ENCODE data around the gene RRAGD. TPM values are rescaled to one million over a fixed set of nuclear protein-coding genes. Genes with fewer than 3 reads are reported as not detected.

Gene RRAGD
- total RNA-seq, 1 donor from 2014 or later: 44.0 TPM

GRCh38 chr6:89335164-89335563, 76.9 kb downstream of the RRAGD start:
- TF ChIP-seq, protein P1, sequence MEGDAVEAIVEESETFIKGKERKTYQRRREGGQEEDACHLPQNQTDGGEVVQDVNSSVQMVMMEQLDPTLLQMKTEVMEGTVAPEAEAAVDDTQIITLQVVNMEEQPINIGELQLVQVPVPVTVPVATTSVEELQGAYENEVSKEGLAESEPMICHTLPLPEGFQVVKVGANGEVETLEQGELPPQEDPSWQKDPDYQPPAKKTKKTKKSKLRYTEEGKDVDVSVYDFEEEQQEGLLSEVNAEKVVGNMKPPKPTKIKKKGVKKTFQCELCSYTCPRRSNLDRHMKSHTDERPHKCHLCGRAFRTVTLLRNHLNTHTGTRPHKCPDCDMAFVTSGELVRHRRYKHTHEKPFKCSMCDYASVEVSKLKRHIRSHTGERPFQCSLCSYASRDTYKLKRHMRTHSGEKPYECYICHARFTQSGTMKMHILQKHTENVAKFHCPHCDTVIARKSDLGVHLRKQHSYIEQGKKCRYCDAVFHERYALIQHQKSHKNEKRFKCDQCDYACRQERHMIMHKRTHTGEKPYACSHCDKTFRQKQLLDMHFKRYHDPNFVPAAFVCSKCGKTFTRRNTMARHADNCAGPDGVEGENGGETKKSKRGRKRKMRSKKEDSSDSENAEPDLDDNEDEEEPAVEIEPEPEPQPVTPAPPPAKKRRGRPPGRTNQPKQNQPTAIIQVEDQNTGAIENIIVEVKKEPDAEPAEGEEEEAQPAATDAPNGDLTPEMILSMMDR (IDR thresholded peaks at IDR 0.05): no peak
- DNase-seq: no peak

GRCh38 chr6:89330910-89331309, 81.2 kb downstream of the RRAGD start:
- no peak overlapping the region for H3K4me3 ChIP-seq
- no peaks in the 10 kb centered on the region for H3K9me3 ChIP-seq
- TF ChIP-seq, protein P1 (IDR thresholded peaks at IDR 0.05): no peak
- no peaks in the 10 kb centered on the region for H3K4me1 ChIP-seq
- no peak for ATAC-seq
- no peak overlapping the region for H3K27ac ChIP-seq
- H3K27me3 ChIP-seq: no peaks in the 10 kb centered on the region
- intact Hi-C loops (cut with DNase I): no loop called here
- no peak for DNase-seq
- peaks cover 100% of the 10 kb centered on the region for H3K36me3 ChIP-seq

More at GRCh38 chr6:89335164-89335563, 76.9 kb downstream of the RRAGD start:
- Histone ChIP-seq H3K36me3 (peaks cover 96% of the 10 kb centered on the region), H3K27ac (no peak overlapping the region), H3K4me1 (no peaks in the 10 kb centered on the region), H3K9me3 (no peaks in the 10 kb centered on the region), H3K27me3 (no peaks in the 10 kb centered on the region), H3K4me3 (no peak overlapping the region)
- ATAC-seq: no peak
- intact Hi-C loops (cut with DNase I): no loop called here

- DNase-seq: no peak
- no peak overlapping the region for H3K27ac ChIP-seq
- H3K4me3 ChIP-seq: no peak overlapping the region
- H3K27me3 ChIP-seq: no peaks in the 10 kb centered on the region
- no peaks in the 10 kb centered on the region for H3K9me3 ChIP-seq
- no peak for ATAC-seq
- TF ChIP-seq, protein P1 (IDR thresholded peaks at IDR 0.05): no peak
- H3K36me3 ChIP-seq: peaks cover 93% of the 10 kb centered on the region
- no peaks in the 10 kb centered on the region for H3K4me1 ChIP-seq
- intact Hi-C loops (cut with DNase I): no loop called here
Measured at GRCh38 chr6:89328976-89329375, 83.1 kb downstream of the RRAGD start.

DNA sequence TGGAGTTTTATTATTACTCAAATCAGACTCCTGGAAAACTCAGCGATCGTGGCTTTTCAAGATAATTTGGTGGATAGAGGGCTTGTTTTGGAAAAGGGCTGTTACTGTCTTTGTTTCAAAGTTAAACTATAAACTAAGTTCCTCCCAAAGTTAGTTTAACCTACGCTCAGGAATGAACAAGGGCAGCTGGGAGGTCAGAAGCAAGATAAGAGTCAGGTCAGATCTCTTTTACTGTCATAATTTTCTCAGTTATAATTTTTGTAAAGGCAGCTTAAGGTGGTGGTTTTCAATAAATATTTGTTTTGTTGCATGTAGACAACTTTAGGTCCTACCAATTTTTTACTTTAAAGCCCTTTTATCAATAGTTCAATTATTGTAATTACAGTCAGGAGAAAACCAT, 87.8 kb downstream of the RRAGD start:
- no peaks in the 10 kb centered on the region for H3K27me3 ChIP-seq
- intact Hi-C loops (cut with DNase I): no loop called here
- no peaks in the 10 kb centered on the region for H3K4me1 ChIP-seq
- H3K27ac ChIP-seq: no peak overlapping the region
- ATAC-seq (no peak), DNase-seq (no peak)
- TF ChIP-seq, protein P1 (IDR thresholded peaks at IDR 0.05): no peak
- no peak overlapping the region for H3K4me3 ChIP-seq
- no peaks in the 10 kb centered on the region for H3K9me3 ChIP-seq
- H3K36me3 ChIP-seq: peaks cover 46% of the 10 kb centered on the region

GRCh38 chr6:89323511-89323971, 88.5 kb downstream of the RRAGD start:
- Histone ChIP-seq H3K4me1 (no peaks in the 10 kb centered on the region), H3K9me3 (no peaks in the 10 kb centered on the region), H3K36me3 (peaks cover 38% of the 10 kb centered on the region), H3K27ac (no peak overlapping the region), H3K4me3 (no peak overlapping the region), H3K27me3 (no peaks in the 10 kb centered on the region)
- DNase-seq: no peak
- peak; percentile 44 for ATAC-seq
- TF ChIP-seq, protein P1 (IDR thresholded peaks at IDR 0.05): no peak
- intact Hi-C loops (cut with DNase I): no loop called here
